Measurements from ENCODE around the gene GOLGB1. TPM values are rescaled to one million over a fixed set of nuclear protein-coding genes. Genes with fewer than 3 reads are reported as not detected.
"Not testable (repeated sequence)": the region's sequence is repeated elsewhere in the genome, so short reads cannot be mapped to it uniquely, and the experiment has no call there.

GOLGB1 gene
- total RNA-seq, 1 donor from 2014 or later = 23.6 TPM

DNA sequence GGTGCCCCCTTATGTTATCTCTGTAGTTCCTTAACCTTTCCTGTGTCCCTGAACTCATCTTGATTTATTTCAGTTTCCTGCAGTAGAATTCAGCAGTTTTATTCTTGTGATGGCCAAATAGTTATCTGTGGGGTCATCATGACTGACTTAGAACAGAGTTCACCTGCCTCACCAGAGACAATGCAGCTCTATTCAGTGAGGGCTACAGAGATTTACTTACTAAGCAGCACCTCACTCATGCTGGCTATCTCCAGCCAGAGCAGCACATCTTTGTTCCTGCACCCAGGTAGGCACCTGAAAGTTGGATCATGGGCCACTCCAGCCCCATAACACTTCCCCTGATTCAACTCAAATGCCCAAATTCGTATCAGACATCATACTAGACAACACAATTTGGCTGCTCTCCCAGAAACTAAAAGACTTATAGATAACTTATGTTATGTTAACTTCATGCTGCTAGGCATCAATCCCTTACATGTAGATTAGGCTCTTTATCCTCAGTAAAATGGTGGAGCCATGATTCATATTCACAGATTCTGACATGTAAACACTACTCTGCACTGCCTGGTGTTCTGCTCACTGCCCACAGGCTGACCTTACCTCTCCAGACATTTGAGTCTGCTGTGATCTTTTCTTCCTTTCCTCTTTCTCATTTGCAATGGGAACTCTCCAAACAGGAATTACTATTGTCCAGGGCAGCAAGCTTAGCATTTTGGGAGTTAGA is 9.3 kb upstream of the GOLGB1 start:
- H3K4me1 Mint-ChIP-seq (ENCODE audit: low read depth) = no peaks in the 10 kb centered on the region
- H3K36me3 Mint-ChIP-seq (ENCODE audit: low read depth) = no peaks in the 10 kb centered on the region
- H3K27me3 Mint-ChIP-seq (ENCODE audit: insufficient read depth) = peaks cover 16% of the 10 kb centered on the region
- no peak overlapping the region for H3K4me3 Mint-ChIP-seq
- no peaks in the 10 kb centered on the region for H3K9me3 Mint-ChIP-seq
- intact Hi-C loops (cut with micrococcal nuclease) = no loop called here
- DNase-seq (ENCODE audit: low spot score) = no peak
- no peak overlapping the region for H3K27ac Mint-ChIP-seq

DNA sequence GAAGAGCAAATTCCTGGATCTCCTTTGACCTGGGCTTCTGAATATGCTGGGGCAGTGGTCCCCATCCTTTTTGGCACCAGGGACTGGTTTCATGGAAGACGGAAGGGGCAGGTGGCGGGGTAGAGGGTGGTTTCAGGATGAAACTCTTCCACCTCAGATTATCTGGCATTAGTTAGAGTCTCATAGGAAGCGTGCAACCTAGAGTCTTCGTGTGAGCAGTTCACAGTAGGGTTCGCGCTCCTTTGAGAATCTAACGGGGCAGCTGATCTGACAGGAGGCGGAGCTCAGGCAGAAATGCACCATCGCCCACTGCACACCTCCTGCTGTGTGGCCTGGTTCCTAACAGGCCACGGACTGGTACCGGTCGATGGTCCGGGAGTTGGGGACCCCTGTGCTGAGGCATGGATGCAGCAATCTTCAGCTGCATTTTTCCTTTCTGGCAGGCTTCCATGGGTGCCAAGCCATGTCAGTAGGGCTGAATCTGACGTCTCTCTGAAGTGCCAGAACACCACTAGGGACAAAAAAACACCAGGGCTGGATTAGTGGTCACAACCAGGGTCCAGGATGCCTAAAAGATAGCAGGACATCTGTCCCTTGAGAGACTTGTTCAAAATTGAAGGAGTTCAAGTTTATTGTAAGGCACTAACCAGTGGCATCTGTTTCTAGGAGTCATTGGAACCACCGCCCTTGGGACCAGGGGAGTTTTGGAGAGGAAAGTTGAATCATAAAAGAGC is 8.4 kb upstream of the GOLGB1 start:
- DNase-seq (ENCODE audit: low spot score) = no peak
- Mint-ChIP-seq H3K4me3 (no peak overlapping the region), H3K9me3 (no peaks in the 10 kb centered on the region), H3K27me3 (ENCODE audit: insufficient read depth) (peaks cover 17% of the 10 kb centered on the region), H3K36me3 (ENCODE audit: low read depth) (no peaks in the 10 kb centered on the region), H3K27ac (no peak overlapping the region), H3K4me1 (ENCODE audit: low read depth) (no peaks in the 10 kb centered on the region)
- intact Hi-C loops (cut with micrococcal nuclease) = no loop called here

DNA sequence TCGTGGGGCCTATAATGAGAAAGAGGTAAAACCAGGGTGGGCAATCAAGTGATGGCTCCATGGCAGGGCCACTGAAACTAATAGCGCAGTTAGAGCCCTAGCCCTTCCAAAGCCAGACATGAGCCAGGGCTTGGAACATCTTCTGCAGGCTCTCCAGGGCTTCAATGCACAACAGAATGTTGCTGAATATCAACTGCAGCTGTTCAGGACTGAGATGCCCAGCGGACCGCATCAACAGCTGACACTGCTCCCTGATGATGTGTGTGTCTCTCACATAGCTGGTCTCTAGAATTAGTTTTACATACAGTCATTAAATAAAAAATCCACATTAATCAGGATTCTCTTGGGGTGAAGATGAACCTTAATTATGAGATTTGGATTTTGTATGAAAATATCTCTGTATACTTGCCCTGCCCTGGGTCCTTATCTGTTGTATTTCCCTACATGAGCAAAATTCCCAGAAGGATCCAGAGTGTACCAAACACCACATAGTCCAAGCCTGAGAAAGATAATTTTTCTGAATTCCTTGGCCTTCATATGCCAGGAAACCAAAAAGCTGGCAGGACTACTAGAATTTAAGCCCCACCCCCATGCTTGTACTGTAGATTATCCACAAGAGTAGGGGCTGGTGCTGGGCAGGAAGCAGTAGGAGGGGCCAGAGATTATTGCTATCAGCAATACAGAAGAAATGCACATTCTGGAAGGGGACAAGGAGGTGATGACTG is 7.7 kb upstream of the GOLGB1 start:
- Mint-ChIP-seq H3K36me3 (ENCODE audit: low read depth) (no peaks in the 10 kb centered on the region), H3K4me3 (no peak overlapping the region), H3K4me1 (ENCODE audit: low read depth) (no peaks in the 10 kb centered on the region), H3K27me3 (ENCODE audit: insufficient read depth) (peaks cover 14% of the 10 kb centered on the region), H3K9me3 (no peaks in the 10 kb centered on the region), H3K27ac (no peak overlapping the region)
- intact Hi-C loops (cut with micrococcal nuclease) = no loop called here
- no peak for DNase-seq (ENCODE audit: low spot score)

DNA sequence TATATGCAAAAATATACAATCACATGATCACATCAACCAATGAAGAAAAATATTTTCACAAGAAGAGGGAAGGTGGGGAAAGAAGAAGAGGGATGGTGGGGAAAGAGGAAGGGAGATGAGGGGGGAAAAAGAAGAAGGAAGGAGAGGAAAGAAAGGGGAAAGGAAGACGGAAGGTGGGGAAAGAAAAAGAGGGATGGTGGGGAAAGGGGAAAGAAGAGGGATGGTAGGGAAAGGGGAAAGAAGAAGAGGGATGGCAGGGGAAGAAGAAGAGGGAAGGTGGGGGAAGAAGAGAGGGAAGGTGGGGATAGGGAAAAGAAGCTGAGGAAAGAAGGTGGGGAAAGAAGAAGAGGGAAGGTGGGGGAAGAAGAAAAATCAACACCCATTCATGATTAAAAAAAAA is 3.2 kb upstream of the GOLGB1 start:
- Mint-ChIP-seq H3K4me1 (ENCODE audit: low read depth) (no peaks in the 10 kb centered on the region), H3K27me3 (ENCODE audit: insufficient read depth) (peaks cover 18% of the 10 kb centered on the region), H3K4me3 (no peak overlapping the region), H3K9me3 (no peaks in the 10 kb centered on the region), H3K27ac (no peak overlapping the region), H3K36me3 (ENCODE audit: low read depth) (no peaks in the 10 kb centered on the region)
- no peak for DNase-seq (ENCODE audit: low spot score)
- intact Hi-C loops (cut with micrococcal nuclease) = no loop called here

DNA sequence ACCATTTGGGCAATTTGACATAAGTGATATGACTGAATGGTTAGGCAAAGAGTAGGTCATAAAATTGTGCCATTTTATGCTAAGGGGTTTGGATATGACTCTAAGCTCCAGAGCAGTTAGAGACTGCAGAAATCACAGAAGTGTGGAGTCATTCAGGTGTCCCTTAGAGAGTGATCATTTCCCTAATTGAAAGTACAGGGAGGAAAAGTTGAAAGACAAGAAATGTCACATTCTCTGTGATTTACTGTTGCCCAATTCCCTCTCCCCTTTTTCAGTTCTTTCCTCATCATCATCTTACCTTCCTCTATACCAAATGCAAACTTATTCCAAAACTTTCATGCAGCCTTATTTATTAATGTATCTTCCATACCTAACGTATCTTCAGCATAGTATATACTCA is 2.7 kb upstream of the GOLGB1 start:
- H3K9me3 Mint-ChIP-seq = no peaks in the 10 kb centered on the region
- H3K27ac Mint-ChIP-seq = no peak overlapping the region
- peaks cover 5% of the 10 kb centered on the region for H3K4me1 Mint-ChIP-seq (ENCODE audit: low read depth)
- no peaks in the 10 kb centered on the region for H3K36me3 Mint-ChIP-seq (ENCODE audit: low read depth)
- intact Hi-C loops (cut with micrococcal nuclease) = no loop called here
- H3K4me3 Mint-ChIP-seq = no peak overlapping the region
- H3K27me3 Mint-ChIP-seq (ENCODE audit: insufficient read depth) = peaks cover 18% of the 10 kb centered on the region
- DNase-seq (ENCODE audit: low spot score) = no peak

DNA sequence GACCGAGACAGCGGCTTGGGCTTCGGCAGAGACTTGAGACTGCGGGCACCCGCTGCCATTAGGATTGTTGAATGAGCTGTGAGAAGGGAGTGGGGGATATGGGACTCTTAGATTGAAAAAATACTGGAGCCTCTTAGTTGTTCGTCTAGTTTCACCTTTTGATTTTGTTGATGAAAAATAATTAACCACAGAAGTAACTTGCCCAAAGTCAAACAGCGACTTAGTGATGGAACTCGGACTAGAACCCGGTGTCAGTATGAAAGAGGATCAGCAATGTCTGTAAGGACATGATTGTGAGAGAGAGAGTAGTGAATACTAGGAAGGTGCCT is 510 bp upstream of the GOLGB1 start:
- H3K4me3 Mint-ChIP-seq = no peak overlapping the region
- H3K4me1 Mint-ChIP-seq (ENCODE audit: low read depth) = peaks cover 5% of the 10 kb centered on the region
- no peaks in the 10 kb centered on the region for H3K9me3 Mint-ChIP-seq
- peaks cover 12% of the 10 kb centered on the region for H3K27me3 Mint-ChIP-seq (ENCODE audit: insufficient read depth)
- H3K36me3 Mint-ChIP-seq (ENCODE audit: low read depth) = no peaks in the 10 kb centered on the region
- no peak for DNase-seq (ENCODE audit: low spot score)
- intact Hi-C loops (cut with micrococcal nuclease) = no loop called here
- no peak overlapping the region for H3K27ac Mint-ChIP-seq

DNA sequence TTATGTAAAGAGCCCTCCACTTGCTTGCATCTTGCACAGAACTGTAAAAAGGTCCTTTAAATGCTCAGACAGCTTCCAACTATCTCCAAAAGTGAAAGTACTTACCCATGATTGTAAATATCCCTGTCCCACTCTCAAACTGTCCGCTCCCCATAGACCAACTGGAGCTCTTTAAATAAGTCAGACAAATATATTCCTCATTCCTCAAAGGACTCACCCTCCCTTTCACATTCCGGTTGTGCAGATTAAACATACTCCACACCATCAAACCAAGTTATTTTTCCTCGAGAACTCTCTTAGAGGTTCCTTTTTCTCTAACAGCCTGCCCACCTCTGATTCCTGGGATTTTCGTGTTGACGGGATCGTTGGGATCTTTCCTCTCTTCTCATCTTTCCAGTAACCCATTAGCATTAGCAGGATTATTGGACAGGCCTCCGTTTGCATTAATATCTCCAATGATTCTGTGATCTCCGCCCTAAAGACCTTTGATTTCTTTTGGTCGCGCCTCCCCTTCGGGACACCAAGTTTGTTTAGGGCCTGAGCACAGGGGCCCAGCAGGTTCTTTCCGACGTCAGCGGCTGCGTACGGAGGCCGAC is 763 bp downstream of the GOLGB1 start:
- Mint-ChIP-seq H3K4me3 (no peak overlapping the region), H3K36me3 (ENCODE audit: low read depth) (no peaks in the 10 kb centered on the region), H3K27me3 (ENCODE audit: insufficient read depth) (peaks cover 12% of the 10 kb centered on the region), H3K27ac (no peak overlapping the region), H3K9me3 (no peaks in the 10 kb centered on the region), H3K4me1 (ENCODE audit: low read depth) (peaks cover 5% of the 10 kb centered on the region)
- DNase-seq (ENCODE audit: low spot score) = no peak
- intact Hi-C loops (cut with micrococcal nuclease) = loop anchor here (1.0 to 10.0 kb wide), 13 partner anchors 13 to 1654 kb away; partner anchors contain the start of genes EAF2, FAM162A, GSK3B and HCLS1

DNA sequence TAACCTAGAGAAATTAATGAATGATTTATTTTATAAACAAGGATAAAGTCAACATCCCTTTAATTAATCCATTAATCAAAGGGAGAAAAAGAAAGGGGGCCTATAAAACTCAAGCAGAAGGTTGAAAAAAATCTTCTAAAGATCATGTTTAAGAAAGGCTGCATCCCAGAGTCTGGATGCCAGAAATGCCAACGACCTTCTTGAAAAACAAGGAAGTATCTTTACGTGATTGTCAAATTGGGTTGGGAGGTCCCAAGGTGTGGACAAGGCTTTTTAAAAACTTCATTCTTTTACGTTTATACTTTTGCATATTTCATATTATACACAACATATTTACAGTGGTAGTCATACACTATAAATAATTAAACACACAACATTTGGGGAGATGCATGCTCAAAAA is 1.6 kb downstream of the GOLGB1 start:
- no peak overlapping the region for H3K4me3 Mint-ChIP-seq
- peaks cover 11% of the 10 kb centered on the region for H3K27me3 Mint-ChIP-seq (ENCODE audit: insufficient read depth)
- H3K36me3 Mint-ChIP-seq (ENCODE audit: low read depth) = peaks cover 3% of the 10 kb centered on the region
- no peak for DNase-seq (ENCODE audit: low spot score)
- H3K27ac Mint-ChIP-seq = no peak overlapping the region
- peaks cover 5% of the 10 kb centered on the region for H3K4me1 Mint-ChIP-seq (ENCODE audit: low read depth)
- H3K9me3 Mint-ChIP-seq = peaks cover 3% of the 10 kb centered on the region
- intact Hi-C loops (cut with micrococcal nuclease) = loop anchor here (2.0 to 10.0 kb wide), 5 partner anchors 313 to 1653 kb away; partner anchors contain the start of gene GSK3B

DNA sequence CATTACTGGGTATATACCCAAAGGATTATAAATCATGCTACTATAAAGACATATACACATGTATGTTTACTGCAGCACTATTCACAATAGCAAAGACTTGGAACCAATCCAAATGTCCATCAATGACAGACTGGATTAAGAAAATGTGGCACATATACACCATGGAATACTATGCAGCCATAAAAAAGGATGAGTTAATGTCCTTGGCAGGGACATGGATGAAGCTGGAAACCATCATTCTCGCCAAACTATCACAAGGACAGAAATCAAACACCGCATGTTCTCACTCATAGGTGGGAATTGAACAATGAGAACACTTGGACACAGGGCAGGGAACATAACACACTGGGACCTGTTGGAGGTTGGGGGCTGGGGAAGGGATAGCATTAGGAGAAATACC is 6.4 kb downstream of the GOLGB1 start:
- peaks cover 24% of the 10 kb centered on the region for H3K4me1 Mint-ChIP-seq (ENCODE audit: low read depth)
- peaks cover 26% of the 10 kb centered on the region for H3K36me3 Mint-ChIP-seq (ENCODE audit: low read depth)
- intact Hi-C loops (cut with micrococcal nuclease) = loop anchor here (10.0 kb wide), 2 partner anchors 308 to 1648 kb away; partner anchors contain the start of gene GSK3B
- DNase-seq (ENCODE audit: low spot score); H3K27me3 Mint-ChIP-seq (ENCODE audit: insufficient read depth); H3K27ac Mint-ChIP-seq; H3K4me3 Mint-ChIP-seq: not testable (repeated sequence)
- peaks cover 12% of the 10 kb centered on the region for H3K9me3 Mint-ChIP-seq

DNA sequence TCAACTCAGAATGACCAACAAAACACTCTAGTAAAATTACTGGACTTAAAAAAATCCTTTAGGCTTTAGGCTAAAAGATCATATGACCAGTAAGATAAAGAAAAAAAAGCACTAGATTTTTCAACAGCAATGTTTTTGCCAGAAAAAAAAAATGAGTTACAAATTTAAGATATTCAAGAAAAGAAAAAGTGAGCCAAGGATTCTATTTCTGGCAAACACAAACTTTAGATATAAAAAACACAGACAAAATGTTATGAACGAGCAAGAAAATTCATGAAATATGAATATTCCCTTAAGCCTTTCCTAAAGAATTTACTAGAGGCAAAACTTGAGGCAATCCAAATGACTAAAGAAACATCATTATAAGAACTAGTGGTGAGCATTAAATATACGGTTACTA is 8.6 kb downstream of the GOLGB1 start:
- no peaks in the 10 kb centered on the region for H3K27me3 Mint-ChIP-seq (ENCODE audit: insufficient read depth)
- H3K36me3 Mint-ChIP-seq (ENCODE audit: low read depth) = peaks cover 31% of the 10 kb centered on the region
- peaks cover 26% of the 10 kb centered on the region for H3K4me1 Mint-ChIP-seq (ENCODE audit: low read depth)
- no peak for DNase-seq (ENCODE audit: low spot score)
- intact Hi-C loops (cut with micrococcal nuclease) = loop anchor here (10.0 kb wide), 2 partner anchors 306 to 1646 kb away; partner anchors contain the start of gene GSK3B
- peaks cover 12% of the 10 kb centered on the region for H3K9me3 Mint-ChIP-seq
- H3K27ac Mint-ChIP-seq = no peak overlapping the region
- no peak overlapping the region for H3K4me3 Mint-ChIP-seq

DNA sequence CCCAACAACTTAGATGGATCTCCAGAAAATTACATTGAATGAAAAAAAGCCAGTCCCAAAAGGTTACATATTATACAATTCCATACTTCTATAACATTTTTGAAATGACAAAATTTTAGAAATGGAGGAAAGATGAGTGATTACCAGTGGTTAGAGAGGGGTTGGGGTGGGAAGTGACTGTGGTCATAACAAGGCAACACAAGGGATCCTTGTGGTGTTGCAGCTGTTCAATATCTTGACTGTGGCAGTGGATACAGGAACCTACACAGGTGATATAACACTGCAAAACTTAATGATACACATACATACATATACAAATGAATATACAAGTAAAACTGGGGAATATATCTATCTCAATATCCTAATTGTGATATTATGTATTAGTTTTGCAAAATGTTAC is 9.6 kb downstream of the GOLGB1 start:
- H3K9me3 Mint-ChIP-seq = peaks cover 12% of the 10 kb centered on the region
- intact Hi-C loops (cut with micrococcal nuclease) = loop anchor here (5.0 to 10.0 kb wide), 6 partner anchors 48 to 1645 kb away; partner anchors contain the start of gene GSK3B
- H3K27ac Mint-ChIP-seq = no peak overlapping the region
- no peak for DNase-seq (ENCODE audit: low spot score)
- H3K27me3 Mint-ChIP-seq (ENCODE audit: insufficient read depth) = no peaks in the 10 kb centered on the region
- H3K4me1 Mint-ChIP-seq (ENCODE audit: low read depth) = peaks cover 36% of the 10 kb centered on the region
- no peak overlapping the region for H3K4me3 Mint-ChIP-seq
- peaks cover 31% of the 10 kb centered on the region for H3K36me3 Mint-ChIP-seq (ENCODE audit: low read depth)

DNA sequence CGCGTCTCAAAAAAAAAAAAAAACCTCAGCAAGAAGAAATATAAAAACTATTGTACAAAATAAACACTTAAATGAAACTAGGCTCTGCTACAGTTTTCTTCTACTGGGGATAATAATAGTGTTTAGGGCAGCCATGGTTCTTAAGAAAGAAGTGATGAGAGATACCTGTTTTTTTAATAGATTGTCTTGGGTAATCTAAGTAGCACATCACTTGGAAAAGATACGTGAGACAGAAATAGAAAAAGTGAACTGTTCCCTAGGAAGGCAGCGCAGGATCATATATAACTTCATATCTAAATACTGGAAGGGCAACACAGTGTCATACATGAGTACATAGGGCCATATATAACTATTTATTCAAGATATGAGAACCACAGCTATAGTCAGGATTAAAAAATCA is 11.9 kb downstream of the GOLGB1 start:
- intact Hi-C loops (cut with micrococcal nuclease) = loop anchor here (5.0 to 10.0 kb wide), 4 partner anchors 45 to 520 kb away; no protein-coding TSS in a partner anchor
- DNase-seq (ENCODE audit: low spot score) = no peak
- Mint-ChIP-seq H3K36me3 (ENCODE audit: low read depth) (peaks cover 26% of the 10 kb centered on the region), H3K9me3 (peaks cover 6% of the 10 kb centered on the region), H3K27ac (no peak overlapping the region), H3K4me1 (ENCODE audit: low read depth) (peaks cover 42% of the 10 kb centered on the region), H3K4me3 (no peak overlapping the region), H3K27me3 (ENCODE audit: insufficient read depth) (no peaks in the 10 kb centered on the region)
